K562 (cell line): ENCODE results near the gene SMC4. TPM values are rescaled to one million over a fixed set of nuclear protein-coding genes. Genes with fewer than 3 reads are reported as not detected.

Source experiments
- ATAC-seq: fragments of 200-7000 bp; cut with Tn5 transposase; 3 replicates; pipeline ENCODE4 v1.9.1; 2020; ENCODE audit warnings: moderate library complexity
- BruUV-seq: library from RNA; stranded (reverse); fragments of 400-500 nt; replicated peaks from 2 replicates; lab custom pipeline; 2021; lab: Mats Ljungman, UMichigan
- CTCF ChIA-PET: fragments of 300-600 bp; formaldehyde crosslinking; extraction: SDS; loops from one replicate; lab custom pipeline; 2021; ENCODE audit warnings: low intra/inter-chr PET ratio; lab: Yijun Ruan, JAX
- POLR2A ChIA-PET: fragments of 300-600, 350-650 bp; sonication (Branson Sonifier 250); formaldehyde crosslinking; extraction: SDS; loops from one replicate; lab custom pipeline; 2021; ENCODE audit warnings: antibody characterized with exemption, inconsistent platforms; lab: Yijun Ruan, JAX
- DNase-seq, 4 experiments: peaks; one replicate each; pipeline versions ENCODE4 v3.0.0 to v3.0.0-alpha.2; 2011 to 2018; ENCODE audit warnings: low spot score in 3 of 4, mixed read lengths in 3 of 4; ENCODE audit errors: extremely low read depth in 1 of 4
- FAIRE-seq: peaks from 2 replicates; lab custom pipeline; 2011; peaks lifted over from hg19 to GRCh38; lab: Jason Lieb, UNC
- H2AFZ ChIP-seq: 2 replicates; pipeline ENCODE4 v1.6.0; 2011; ENCODE audit warnings: low read depth, low read length, control low read depth, inconsistent platforms
- H3K27ac ChIP-seq: fragments of 200-600 bp; 3 replicates; pipeline ENCODE4 v1.8.0; 2011; ENCODE audit warnings: low read depth, mild to moderate bottlenecking, control low read depth, inconsistent platforms, low read length, moderate library complexity, mixed read lengths; ENCODE audit errors: extremely low read depth
- H3K27me3 ChIP-seq, 2 experiments: fragments of 300-600 bp in 1 of 2; 2 replicates in 1 of 2; 3 replicates in 1 of 2; pipeline versions ENCODE4 v1.6.0 to v1.8.0; 2011; ENCODE audit warnings: inconsistent platforms in 2 of 2, low read length in 2 of 2, mild to moderate bottlenecking in 1 of 2, mixed read lengths in 1 of 2, moderate library complexity in 1 of 2; ENCODE audit not compliant: control insufficient read depth in 2 of 2, insufficient read depth in 2 of 2
- H3K36me3 ChIP-seq: fragments of 300-600 bp; 3 replicates; pipeline ENCODE4 v1.8.0; 2011; ENCODE audit warnings: mild to moderate bottlenecking, low read length, inconsistent platforms; ENCODE audit not compliant: control insufficient read depth, insufficient read depth
- H3K4me1 ChIP-seq, 2 experiments: fragments of 200-600 bp in 1 of 2; replicated peaks in 1 of 2; 2 replicates in 1 of 2; 3 replicates in 1 of 2; pipeline versions ENCODE4 v1.5.1 to v1.8.0; 2011; ENCODE audit warnings: inconsistent platforms in 2 of 2, low read length in 2 of 2, mild to moderate bottlenecking in 1 of 2, mixed read lengths in 1 of 2, moderate library complexity in 1 of 2; ENCODE audit not compliant: control insufficient read depth in 2 of 2, insufficient read depth in 2 of 2
- H3K4me2 ChIP-seq: 2 replicates; pipeline ENCODE4 v1.6.1; 2011; ENCODE audit warnings: low read length, control low read depth, inconsistent platforms, mixed read lengths; ENCODE audit not compliant: insufficient read depth
- H3K4me3 ChIP-seq: fragments of 200-600 bp; sonication (generic), shearing (Covaris generic); 2 replicates; pipeline ENCODE4 v1.5.1; 2016; ENCODE audit warnings: control low read depth, inconsistent platforms
- H3K79me2 ChIP-seq: fragments of 200-600 bp; 3 replicates; pipeline ENCODE4 v1.8.0; 2011; ENCODE audit warnings: low read length, inconsistent platforms; ENCODE audit not compliant: control insufficient read depth, insufficient read depth
- H3K9ac ChIP-seq, 2 experiments: 2 replicates each; pipeline versions ENCODE4 v1.6.0 to v1.6.1; 2011; ENCODE audit warnings: low read depth in 2 of 2, low read length in 2 of 2, control low read depth in 1 of 2, inconsistent platforms in 1 of 2, mild to moderate bottlenecking in 1 of 2, mixed read lengths in 1 of 2; ENCODE audit not compliant: insufficient read depth in 1 of 2
- H3K9me1 ChIP-seq: one replicate; pipeline ENCODE4 v1.6.0; 2011; ENCODE audit warnings: inconsistent platforms, mild to moderate bottlenecking, low read length, moderate library complexity; ENCODE audit not compliant: control insufficient read depth, insufficient read depth
- H3K9me3 ChIP-seq: replicated peaks from 2 replicates; pipeline ENCODE4 v1.5.1; 2011; ENCODE audit warnings: low read depth, low read length, inconsistent platforms; ENCODE audit not compliant: control insufficient read depth, insufficient read depth
- H4K20me1 ChIP-seq: replicated peaks from 2 replicates; pipeline ENCODE4 v1.6.1; 2011; ENCODE audit warnings: low read length, inconsistent platforms, mixed read lengths; ENCODE audit not compliant: control insufficient read depth, insufficient read depth
- CHD1 ChIP-seq: fragments of 200-600 bp; sonication (generic); IDR thresholded peaks from one replicate; pipeline ENCODE4 v1.6.1; 2012; ENCODE audit warnings: mild to moderate bottlenecking, moderate library complexity, low read length, inconsistent platforms
- POLR2A ChIP-seq: fragments of 450-650 bp; conservative IDR thresholded peaks from 2 replicates; pipeline ENCODE4 v1.6.1; 2016
- POLR2G ChIP-seq: fragments of 200-400 bp; formaldehyde crosslinking; IDR thresholded peaks from 2 replicates; pipeline ENCODE4 v1.6.1; 2017; ENCODE audit warnings: low read depth, mild to moderate bottlenecking, antibody characterized with exemption, low read length, moderate library complexity
- RBFOX2 ChIP-seq: fragments of 200-400 bp; formaldehyde crosslinking; IDR thresholded peaks from 2 replicates; pipeline ENCODE4 v1.6.1; 2017; ENCODE audit warnings: low read depth, mild to moderate bottlenecking, low read length, moderate library complexity
- ZNF134 ChIP-seq: fragments of 250-450 bp; sonication (Bioruptor Pico); conservative IDR thresholded peaks from 2 replicates; pipeline ENCODE4 v1.4.0; 2020
- ZNF165 ChIP-seq: fragments of 250-450 bp; sonication (Bioruptor Pico); IDR thresholded peaks from 2 replicates; pipeline ENCODE4 v1.4.0; 2020; ENCODE audit warnings: borderline replicate concordance
- WGBS: fragments of 100-300 bp; shearing (Covaris generic); methylation state at CpG from one replicate; pipeline ENCODE4 v1.1.6; 2016; ENCODE audit warnings: low coverage, mixed read lengths; ENCODE audit not compliant: insufficient coverage; ENCODE audit errors: missing lambda C conversion rate; 5-methylcytosine and 5-hydroxymethylcytosine counted together
- in situ Hi-C: fragments of 300-500 bp; cut with MboI; formaldehyde crosslinking; loops from 4 replicates; pipeline ENCODE4 v1.15.0; 2018; ENCODE audit warnings: inconsistent platforms, mixed read lengths
- intact Hi-C: fragments of 100-400 bp; cut with micrococcal nuclease; formaldehyde crosslinking; loops from 2 replicates; pipeline ENCODE4 v1.14.2; 2022
- polyA plus RNA-seq, 8 experiments: library from polyadenylated mRNA; depleted of rRNA in 4 of 8; stranded (reverse) in 5 of 8; unstranded in 3 of 8; fragments of >200 nt; fragmentation: Nextera tagmentation in 2 of 8; fragmentation: Illumina TruSeq in 1 of 8; extraction: Ambion mirVana in 2 of 8; extraction: Trizol in 1 of 8; gene quantifications; 2 replicates each; pipeline versions ENCODE4 v1.2.1 to v1.2.3, GENCODE V29; 2011 to 2014; ENCODE audit warnings: inconsistent platforms in 1 of 8, missing spikeins in 1 of 8
- total RNA-seq, 7 experiments: library from RNA; depleted of rRNA in 6 of 7; stranded (reverse); fragments of >200 nt in 6 of 7; fragmentation: Illumina TruSeq in 2 of 7; extraction: Trizol in 2 of 7; gene quantifications; 2 replicates each; pipeline versions ENCODE4 v1.2.1 to v1.2.3, GENCODE V29; 2011 to 2021; ENCODE audit warnings: low replicate concordance in 1 of 7
- TF ChIP-seq, protein P1 (sequence below): fragments of 450-650 bp; IDR thresholded peaks from 2 replicates; pipeline ENCODE4 v1.6.1; 2016; ENCODE audit warnings: antibody characterized with exemption
- TF ChIP-seq, protein P2 (sequence below): sonication (generic); formaldehyde crosslinking; IDR thresholded peaks from 2 replicates; pipeline ENCODE4 v1.8.0; 2022; ENCODE audit warnings: missing genetic modification reagents, mild to moderate bottlenecking, moderate library complexity, borderline replicate concordance

The SMC4 gene
- total and polyA plus RNA-seq, 9 of the 15 experiments (the other 6 are each of a cell fraction or from before 2014, with no cell fraction given): 87.9 to 347 (median 176) TPM

DNA sequence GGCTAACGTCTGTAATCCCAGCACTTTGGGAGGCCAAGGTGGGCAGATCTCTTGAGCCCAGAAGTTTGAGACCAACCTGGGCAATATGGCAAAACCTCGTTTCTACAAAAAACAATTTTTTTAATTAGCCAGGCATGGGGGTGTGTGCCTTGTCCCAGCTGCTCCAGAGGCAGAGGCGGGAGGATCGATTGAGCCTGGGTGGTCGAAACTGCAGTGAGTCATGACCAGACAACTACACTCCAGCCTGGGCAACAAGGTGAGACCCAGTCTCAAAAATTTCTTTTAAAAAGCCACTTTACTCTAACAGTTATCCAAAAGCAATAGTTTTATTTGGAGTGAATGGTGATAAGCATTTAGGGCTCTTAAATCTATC is 37.6 kb downstream of the SMC4 start:
- WGBS: 37% methylated on average over 5 of the region's 5 CpGs
- Histone ChIP-seq H3K27ac (no peak overlapping the region; the same call in 2 of the 3 replicates), H3K9ac (peak overlapping the region in 1 of 2 experiments; percentile 6; a peak in 1 of 4 replicates), H3K79me2 (peaks cover 97% of the 10 kb centered on the region), H2AFZ (no peak overlapping the region), H3K9me3 (no peaks in the 10 kb centered on the region), H3K36me3 (peaks cover 93% of the 10 kb centered on the region), H3K9me1 (no peaks in the 10 kb centered on the region), H3K4me2 (peak overlapping the region; percentile 20; the same call in 1 of the 2 replicates), H3K4me1 (peaks cover 2 to 3% of the 10 kb centered on the region in 2 experiments; a peak in 3 of 5 replicates), H4K20me1 (0 out of 2 replicates have a peak, but pooled peaks cover 4% of the 10 kb centered on the region), H3K4me3 (no peak overlapping the region)
- DNase-seq (no peak), ATAC-seq (peak; percentile 59), FAIRE-seq (no peak)
- in situ Hi-C loops (no loop called here), intact Hi-C loops (no loop called here)
- BruUV-seq: TSS peak; percentile 11
- CTCF ChIA-PET: no interaction called here
- POLR2A ChIA-PET: interaction anchor here (0.6 to 3.8 kb wide), 5 partner anchors 10 to 61 kb away, joined by 3 to 38 read pairs (median 6); partner anchors contain the start of gene TRIM59
- TF ChIP-seq ZNF134 (CRISPR knock-in tag) (no peak), POLR2A (peak; percentile 6; the same call in 1 of the 2 replicates), RBFOX2 (0 out of 2 replicates have a peak, but pooled peaks have one; percentile 4), ZNF165 (no peak), POLR2G (peak; percentile 37; the same call in 1 of the 2 replicates), CHD1 (no peak)
- TF ChIP-seq, protein P1, sequence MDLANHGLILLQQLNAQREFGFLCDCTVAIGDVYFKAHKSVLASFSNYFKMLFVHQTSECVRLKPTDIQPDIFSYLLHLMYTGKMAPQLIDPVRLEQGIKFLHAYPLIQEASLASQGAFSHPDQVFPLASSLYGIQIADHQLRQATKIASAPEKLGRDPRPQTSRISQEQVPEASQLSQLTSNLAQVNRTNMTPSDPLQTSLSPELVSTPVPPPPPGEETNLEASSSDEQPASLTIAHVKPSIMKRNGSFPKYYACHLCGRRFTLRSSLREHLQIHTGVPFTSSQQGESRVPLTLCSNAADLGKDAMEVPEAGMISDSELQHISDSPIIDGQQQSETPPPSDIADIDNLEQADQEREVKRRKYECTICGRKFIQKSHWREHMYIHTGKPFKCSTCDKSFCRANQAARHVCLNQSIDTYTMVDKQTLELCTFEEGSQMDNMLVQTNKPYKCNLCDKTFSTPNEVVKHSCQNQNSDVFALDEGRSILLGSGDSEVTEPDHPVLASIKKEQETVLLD: no peak
- TF ChIP-seq, protein P2, sequence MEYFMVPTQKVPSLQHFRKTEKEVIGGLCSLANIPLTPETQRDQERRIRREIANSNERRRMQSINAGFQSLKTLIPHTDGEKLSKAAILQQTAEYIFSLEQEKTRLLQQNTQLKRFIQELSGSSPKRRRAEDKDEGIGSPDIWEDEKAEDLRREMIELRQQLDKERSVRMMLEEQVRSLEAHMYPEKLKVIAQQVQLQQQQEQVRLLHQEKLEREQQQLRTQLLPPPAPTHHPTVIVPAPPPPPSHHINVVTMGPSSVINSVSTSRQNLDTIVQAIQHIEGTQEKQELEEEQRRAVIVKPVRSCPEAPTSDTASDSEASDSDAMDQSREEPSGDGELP (CRISPR knock-in tag): peak; percentile 21; the same call in 1 of the 2 replicates
- TF ChIP-seq, all 486 proteins: peak for 4
- no peaks in the 10 kb centered on the region for H3K27me3 ChIP-seq
